ENCODE measurements around the gene NXPH2.
"Not testable (repeated sequence)": the region's sequence is repeated elsewhere in the genome, so short reads cannot be mapped to it uniquely, and the experiment has no call there.

NXPH2 gene

DNA sequence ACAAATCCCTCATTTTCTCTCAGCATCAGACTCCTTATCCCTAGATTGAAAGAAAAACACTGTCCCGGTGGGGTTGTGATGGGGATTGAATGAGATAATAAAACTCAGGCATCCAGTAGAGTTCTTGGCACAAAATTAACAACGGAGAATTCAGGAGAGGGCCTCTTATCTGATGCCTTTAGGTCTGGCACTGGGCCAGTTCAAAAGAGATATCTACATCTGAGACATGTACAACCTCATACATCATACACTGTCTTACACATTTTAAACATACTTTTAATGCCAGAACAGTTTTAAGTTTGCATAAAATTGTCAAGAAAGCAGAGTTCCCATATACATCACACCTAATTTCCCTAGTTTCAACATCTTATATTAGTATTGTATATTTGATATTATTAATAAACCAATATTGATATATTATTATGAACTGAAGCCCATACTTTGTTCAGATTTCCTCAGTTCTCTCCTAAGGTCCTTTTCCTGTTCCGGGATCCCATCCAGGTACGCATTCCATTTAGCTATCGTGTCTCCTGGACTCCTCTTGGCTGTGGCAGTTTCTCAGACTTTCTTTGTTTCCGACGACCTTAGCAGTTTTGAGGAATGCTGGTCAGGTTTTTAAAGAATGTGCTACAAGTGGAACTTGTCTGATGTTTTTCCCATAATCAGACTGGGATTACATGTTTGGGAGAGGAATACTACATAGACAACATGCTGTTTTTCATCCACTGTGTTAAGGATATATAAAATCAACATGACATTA is 27.8 kb downstream of the NXPH2 start:
- peak; percentile 81 for DNase-seq

DNA sequence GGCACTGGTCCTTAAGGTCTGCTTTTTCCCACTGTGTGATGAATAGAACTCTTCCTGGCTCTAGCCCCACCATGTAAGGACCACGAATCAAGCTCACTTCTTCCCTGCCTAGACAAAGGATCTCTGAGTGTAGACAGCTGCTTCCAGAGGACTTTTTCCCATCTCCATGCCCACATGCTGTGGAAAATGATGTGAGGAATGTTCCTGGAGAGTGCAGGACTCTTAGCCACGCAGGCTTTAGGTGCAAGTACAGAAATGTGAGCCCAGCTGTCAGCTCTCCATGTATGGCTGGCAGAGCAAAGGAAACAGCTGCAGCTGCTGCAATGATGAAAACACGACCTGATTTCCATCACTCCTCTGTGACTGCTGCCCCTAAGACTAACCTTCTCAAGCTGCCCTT is 35.5 kb downstream of the NXPH2 start:
- DNase-seq: no peak

DNA sequence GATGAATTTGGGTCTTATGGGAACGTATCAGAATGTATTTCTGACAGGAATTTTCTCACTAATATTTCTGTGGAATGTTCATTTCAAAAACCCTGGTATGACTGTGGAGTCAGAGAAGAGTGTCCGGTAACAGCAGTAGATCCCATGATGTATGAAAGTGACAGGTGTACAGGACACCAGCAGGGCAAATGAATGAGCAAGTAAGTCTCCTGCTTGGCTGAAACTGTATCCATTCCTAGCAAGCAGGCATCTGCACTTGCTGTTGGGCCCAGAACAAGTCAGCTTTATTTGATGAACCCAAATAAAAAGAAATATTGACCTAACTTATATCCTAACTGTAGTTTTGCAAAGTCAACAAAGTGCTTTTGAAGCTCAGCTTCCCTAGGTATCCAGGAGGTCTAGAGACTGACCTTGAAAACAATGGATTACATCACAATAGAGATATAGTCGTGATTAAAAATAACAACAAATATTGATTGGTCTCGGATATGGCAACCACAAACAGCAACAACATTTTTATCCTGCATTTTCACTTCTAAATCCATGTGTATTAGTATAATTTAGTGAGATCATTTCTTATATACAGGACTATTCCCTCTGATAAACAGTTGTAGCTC is 37.6 kb downstream of the NXPH2 start:
- no peak for DNase-seq

DNA sequence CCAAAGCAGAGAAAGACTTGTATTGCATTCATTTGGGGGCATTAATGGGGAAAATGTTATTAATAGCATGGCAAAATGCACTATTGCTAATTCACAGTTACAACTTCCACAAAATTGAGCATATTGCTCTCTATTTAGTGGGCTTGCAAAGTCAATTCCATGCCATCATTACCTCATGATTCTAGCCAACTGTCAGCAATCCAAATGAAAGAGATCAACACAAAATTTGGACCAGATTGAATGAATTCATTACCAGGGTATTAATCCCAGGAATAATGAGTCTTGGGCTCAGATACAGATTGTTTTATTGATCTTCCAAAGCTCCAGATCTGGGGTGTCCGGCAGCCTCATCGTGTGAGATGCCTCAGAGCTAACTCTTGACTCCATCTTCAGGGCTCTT is 38.3 kb downstream of the NXPH2 start:
- no peak for DNase-seq

DNA sequence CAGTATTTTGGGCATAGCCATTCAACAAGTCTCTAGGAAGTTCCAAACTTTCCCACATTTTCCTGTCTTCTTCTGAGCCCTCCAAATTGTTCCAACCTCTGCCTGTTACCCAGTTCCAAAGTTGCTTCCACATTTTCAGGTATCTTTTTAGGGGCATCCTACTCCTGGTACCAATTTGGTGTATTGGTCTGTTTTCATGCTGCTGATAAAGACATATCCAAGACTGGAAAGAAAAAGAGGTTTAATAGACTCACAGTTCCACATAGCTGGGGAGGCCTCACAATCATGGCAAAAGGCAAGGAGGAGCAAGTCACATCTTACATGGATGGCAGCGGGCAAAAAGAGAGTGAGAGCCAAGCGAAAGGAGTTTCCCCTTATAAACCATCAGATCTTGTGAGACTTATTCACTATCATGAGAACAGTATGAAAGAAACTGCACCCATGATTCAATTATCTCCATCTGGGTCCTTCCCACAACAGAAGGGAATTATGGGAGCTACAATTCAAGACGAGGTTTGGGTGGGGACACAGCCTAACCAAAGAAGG is 43.1 kb downstream of the NXPH2 start:
- not testable (repeated sequence) for DNase-seq

DNA sequence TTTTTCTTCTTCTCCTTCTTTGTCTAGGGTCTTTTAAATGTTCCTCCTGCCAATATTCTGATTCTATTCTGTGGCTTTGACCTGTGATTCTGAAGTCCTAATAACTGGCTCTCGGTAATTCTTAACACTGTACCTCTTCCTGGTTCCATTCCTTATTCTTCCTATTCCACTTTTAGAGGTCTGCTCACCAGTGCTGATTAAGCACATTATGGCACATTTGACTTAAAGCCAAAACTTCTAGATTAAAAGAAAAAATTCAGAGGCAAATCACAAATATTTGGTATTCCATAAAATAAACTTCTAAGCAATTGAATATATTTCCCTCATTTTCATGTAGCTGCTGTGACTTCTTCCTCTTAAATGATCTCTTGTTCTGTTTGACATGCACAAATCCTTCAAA is 47.5 kb downstream of the NXPH2 start:
- no peak for DNase-seq

DNA sequence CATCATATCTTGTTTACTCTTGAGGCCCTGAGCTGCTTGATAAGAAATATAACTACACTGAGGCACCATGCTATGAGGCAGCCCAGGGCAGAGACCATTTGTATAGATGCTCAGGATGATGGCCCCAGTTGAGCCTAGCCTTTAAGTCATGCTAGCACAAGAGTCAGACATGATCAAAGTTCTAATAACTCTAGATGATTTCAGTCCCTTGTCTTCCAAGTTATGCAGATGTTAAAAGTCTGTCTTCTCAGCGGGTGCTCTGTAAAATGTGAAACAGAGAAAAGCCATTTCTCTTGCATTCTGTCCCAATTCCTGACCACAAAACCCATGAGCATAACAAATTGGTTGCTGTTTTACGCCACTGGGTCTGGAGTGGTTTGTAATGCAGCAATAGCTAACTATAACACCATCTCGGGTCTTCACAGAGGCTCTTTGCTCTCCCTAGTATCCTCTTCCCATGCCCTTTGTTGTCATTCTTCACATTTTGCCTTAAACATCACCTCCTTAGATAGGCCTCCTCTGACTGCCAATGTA is 49.6 kb downstream of the NXPH2 start:
- DNase-seq: no peak

DNA sequence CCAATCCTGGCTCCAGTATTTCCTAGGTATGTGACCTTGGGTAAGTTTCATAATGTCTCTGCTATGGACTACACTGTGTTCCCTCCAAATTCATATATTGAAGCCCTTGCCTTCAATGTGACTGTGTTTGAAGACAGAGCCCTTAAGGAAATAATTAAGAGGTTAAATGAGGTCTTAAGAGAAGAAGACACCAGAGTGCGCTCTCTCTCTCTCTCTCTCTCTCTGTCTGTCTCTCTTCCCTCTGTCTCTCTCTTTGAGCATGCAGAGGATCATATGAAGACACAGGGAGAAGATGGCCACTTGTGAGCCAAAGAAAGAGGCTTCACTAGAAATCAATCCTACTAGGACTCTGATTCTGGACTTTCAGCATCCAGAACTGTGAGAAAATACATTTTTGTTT is 52.2 kb downstream of the NXPH2 start:
- no peak for DNase-seq

DNA sequence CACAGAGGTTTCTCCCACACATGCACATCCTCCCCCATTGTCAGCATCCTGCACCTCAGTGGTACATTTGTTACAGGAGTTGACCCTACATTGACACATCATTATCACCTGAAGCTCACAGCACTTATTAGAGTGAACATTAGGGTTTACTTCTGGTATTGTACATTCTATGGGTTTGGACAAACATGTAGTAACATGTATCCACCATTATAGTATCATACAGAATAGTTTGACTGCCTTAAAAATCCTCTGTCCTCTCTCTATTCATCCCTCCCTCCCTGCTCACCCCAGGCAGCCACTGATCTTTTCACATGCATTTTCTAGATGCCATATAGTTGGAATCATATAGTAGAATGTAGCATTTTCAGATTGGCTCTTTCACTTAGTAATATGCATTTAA is 53.5 kb downstream of the NXPH2 start:
- DNase-seq: no peak

DNA sequence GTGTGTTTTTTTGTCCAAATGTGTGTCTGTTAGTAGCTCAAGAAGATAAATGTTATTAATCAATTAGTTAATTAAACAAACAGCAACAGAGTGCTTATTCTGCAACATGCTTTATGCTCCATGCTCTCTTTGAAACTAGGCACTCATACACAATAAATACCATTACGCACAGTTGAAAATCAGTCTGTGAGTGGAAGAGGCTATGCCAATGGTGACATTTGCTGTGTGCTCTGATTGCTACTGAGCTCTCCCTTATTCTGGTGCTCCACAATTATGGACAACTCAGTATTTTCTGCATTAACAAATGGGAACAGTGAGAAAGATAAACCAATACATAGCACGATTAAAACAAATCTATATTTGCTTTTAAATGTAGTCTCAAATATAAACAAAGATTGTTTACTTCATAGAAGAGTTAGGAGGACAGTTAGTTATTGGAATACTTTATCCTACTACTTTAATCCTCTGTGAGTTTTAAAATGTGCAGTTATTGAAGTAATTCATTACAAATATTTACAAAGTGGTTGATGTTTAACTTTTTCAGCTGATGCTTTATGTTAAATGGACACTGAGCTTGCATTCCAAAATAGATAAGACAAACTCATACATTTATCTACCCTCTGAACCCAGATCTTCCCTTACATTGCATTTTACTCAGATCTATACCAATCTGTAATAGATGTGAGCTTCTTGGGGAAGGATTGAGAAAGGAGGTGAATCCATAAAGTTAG is 55.3 kb downstream of the NXPH2 start:
- DNase-seq: no peak

DNA sequence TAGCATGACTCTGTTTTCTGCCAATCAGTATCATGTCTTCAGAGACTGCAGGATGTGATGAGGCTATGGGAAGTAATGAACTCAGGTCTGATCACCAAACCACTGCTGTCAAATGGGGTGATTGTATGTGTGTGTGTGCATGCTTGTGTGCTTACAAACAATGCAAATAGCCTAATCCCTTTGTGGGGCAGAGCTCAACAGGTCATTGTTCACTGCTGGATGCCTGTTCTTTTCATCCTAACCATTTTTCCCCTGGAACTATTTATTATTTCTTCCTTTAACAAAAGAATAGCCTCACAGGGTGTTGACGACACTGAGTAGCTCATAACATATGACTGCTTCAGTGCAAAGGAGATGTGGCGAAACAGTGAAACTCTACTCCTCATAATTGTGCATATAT is 55.9 kb downstream of the NXPH2 start:
- no peak for DNase-seq

DNA sequence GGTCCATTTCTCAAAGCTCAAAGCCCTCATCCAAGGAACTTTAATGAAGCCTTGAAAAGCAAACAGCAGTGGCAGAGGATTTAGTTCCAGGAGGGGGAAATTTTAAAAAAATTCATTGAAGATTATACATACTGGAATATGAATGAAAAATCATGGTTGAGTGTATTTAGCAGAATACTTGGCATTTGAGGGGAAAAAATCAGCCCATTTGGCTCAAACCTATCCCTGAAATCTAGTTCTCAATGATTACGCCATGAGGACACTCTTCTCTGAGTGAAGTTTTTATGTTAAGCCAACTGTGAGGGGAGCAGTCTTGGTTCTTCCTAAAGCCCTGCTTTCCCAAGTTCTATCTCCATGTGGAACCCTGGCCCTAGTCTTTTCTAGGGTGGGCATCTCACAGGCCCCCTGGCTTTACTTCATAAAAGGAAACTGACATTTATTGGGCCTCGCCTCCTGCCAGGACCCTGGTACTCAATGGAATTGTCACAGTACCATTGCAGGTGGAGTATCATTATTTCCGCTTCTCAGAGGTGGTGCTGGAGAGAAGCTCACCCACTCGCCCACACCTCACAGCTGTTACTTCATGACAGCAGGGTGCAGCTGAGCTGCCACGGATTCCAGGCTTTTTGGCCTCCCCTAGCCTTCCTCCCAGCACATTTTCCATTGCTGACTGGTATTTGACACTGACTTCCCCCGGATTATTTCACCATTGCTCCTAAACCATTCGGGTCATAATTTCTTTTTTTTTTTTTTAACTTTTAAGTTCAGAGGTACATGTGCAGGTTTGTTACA is 56.8 kb downstream of the NXPH2 start:
- DNase-seq: no peak

DNA sequence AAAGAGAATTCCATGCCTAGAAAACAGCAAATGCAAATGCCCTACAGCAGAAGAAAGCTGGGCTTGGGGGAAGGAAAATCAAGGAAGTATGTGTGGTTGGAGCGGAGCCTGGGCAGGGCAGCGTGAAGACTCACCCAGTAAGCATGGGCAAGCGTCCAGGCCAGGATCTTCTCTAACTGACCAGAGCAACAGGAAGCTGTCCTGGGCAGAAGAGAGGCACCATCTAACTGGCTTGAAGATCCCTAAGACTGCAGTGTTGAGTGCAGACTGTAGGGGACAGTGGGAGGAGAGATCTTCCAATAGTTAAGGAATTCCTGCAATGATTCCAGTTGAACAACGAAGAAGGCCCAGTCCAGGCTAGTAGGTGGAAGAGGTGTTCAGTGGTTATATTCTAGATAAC is 57.9 kb downstream of the NXPH2 start:
- DNase-seq: no peak

DNA sequence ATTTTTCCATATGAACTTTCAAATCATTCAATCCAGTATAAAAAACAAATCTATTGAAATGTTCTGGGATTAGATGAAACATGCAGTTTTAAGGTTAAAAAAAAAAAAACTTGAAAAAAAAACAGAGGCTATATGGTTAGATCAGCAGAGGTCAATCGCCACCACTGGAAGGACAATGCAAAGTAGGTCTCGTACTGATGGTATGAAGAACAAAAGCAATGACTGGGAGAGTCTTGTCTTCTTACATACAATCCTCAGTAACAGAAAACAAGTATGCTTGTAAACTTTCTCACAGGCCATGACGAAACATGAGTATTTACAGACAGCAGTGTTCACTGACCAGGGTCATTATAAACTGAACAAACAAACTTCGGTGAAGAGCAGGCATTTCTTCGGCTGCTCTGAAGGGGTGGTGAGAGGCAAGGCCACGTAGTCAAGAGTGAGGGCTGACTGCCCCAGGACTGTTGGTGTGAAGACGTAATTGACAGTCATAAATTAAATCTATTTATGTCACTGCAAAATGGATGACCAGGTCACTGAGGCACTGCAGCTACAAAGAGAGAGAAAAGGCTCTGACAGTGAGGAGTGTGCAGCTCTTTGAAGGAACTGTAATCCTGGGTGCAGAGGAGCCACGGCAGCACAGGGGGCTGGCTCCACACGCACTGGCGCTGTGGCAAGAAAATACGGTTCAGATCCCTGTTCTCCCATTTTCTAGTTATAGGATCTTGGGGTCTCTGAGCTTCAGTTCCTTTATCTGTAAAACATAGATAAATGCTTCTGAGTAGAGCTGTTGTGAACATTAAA is 60.0 kb downstream of the NXPH2 start:
- DNase-seq: no peak

DNA sequence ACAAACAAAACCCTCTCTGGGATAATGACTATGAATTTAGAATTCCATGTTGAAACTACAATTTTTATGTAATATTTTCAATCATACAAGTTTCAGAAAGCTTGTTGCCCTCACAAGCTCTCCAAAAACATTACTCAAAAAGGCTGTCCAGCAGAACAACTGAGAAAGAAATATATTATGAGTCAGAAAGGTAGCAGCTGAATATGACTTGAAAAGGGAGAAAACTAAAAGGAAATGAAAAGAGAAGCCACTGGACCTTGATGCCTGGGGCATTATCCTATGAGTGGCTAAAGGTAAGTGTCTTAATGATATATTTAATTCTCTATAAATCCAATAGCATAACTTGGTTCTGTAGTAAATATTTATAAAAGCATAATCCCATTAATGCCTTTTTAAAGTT is 61.8 kb downstream of the NXPH2 start:
- DNase-seq: no peak

DNA sequence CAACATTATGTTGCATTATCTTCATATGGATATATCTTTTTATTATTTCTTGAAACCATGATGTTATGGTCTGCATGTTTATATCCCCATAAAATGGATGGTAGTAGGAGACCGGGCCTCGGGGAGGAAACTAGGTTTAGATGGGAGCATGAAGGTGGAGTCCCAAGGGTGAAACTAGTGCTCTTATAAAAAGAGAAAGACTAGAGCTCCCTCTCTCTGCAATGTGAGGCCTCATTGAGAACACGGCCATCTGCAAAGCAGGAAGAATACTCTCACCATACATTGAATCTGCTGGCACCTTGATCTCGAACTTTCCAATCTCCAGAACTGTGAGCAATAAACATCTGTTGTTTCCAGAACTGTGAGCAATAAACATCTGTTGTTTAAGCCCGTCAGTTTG is 64.0 kb downstream of the NXPH2 start:
- DNase-seq: no peak

DNA sequence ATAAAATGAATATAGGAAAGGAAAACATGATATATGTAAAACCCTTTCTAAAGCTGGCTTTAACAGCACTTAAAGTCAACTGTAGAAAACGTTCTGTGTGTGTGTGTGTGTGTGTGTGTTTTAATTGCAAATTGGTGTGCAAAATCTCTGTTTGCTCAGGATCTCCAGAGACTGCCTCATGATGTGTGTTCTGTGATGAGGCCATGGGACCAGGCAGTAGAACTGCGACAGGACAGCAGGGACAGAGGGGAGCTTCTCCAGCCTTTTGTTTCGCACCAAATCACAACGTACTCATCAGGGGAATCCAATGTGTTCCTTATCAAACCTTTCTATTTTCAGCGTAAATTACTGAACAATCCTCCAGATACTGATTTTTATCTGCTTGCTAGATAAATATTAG is 66.7 kb downstream of the NXPH2 start:
- no peak for DNase-seq

DNA sequence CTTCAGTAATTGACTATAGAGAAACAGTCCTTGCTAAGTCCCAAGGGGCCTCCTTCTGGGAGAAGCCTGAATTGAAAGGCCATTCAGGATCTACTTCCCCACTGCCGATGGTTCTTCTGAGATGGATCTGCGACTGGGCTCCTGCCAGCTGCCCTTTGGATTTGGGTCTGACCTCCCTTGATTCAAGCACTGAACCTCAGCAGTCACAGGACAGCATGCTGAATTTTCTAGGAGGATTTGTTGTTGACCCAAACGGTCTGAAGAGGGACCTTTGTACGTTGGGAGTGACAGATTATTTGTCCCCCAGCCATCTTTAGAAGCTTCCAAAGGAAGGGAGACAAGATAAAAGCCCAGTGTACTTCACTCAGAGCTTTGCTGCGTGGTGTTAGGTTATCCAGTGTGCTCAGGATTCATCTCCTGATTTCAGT is 67.1 kb downstream of the NXPH2 start:
- no peak for DNase-seq

DNA sequence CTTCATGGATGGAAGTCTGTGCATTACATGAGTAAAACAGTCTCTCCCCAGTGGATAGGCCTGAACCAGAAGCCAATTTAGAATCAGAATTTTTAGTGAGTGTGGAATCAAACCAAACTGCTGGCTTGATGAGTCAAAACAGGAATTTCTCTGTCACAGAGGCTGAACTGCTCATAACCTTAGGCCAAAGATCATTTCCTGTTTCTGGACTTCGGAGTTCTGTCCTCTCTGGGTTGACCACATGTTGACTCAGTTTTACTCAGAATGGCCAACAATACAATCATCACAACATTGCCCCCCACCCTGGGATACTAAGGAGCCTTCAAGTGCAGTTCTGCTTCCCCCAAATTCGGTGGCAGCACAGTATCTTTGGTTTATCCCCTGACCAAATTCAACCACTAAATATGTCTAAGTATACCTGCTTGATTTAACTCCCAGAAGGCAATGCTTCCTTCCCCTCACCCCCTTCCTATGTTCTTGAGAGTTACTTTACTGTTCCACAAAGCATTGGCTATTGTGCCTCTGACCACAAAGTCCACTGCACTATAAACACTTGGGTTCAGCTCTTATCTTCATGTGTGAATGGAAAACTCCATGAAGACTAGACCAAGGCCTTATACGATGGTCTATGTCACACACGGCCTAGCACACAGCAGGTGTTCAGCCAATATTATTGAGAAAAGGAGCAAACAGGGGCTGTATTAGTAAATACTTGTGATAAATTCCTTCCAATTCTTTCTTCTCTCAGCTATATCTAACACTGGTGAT is 67.8 kb downstream of the NXPH2 start:
- peak; percentile 7 for DNase-seq

DNA sequence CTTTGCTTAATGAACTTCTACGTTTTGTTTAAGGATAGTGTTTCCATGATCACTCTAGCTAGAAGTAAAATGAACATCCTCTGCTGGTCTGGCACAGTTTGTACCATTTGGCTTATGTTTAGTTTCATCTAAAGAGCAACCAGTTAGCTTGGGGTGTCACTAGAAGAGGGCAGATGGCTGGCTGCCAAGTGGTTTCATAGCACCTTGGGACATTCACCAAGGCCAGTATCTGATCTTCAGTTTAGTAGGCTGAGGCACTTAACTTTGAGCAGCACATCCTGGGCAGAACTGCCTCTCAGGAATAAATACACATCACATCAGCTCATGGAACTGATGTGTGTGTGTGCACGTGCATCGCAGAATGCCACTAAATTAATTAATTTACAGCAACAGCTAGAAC is 68.4 kb downstream of the NXPH2 start:
- DNase-seq: no peak

DNA sequence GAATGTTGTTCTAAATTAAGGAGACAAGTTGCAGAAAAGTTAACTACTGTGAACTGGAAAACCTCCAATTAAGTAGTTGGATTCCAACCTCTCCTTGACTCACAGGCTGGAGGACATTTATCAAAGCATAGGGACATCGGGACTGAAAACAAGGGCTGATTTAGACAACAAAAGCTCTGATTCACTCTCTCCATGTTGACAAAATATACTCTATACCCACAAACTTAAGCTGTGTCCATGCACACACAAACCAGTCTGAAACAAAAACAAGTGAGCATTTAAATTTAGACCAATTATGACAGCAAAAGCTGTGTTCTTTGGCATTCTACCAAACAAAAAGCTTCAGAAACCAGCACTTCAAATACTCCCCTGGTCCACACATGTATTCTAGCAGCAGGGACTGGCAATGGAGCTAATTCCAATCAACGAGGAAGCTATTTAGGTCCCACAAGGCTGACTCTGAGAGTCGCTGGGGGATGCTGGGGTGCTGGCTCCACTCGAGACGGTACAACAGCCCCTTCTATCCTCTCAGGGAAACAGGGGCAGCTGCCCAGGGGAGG is 71.4 kb downstream of the NXPH2 start:
- peak; percentile 57 for DNase-seq
